Measurements from ENCODE around the gene AIG1.
"Not testable (repeated sequence)": the region's sequence is repeated elsewhere in the genome, so short reads cannot be mapped to it uniquely, and the experiment has no call there.

The AIG1 gene

DNA sequence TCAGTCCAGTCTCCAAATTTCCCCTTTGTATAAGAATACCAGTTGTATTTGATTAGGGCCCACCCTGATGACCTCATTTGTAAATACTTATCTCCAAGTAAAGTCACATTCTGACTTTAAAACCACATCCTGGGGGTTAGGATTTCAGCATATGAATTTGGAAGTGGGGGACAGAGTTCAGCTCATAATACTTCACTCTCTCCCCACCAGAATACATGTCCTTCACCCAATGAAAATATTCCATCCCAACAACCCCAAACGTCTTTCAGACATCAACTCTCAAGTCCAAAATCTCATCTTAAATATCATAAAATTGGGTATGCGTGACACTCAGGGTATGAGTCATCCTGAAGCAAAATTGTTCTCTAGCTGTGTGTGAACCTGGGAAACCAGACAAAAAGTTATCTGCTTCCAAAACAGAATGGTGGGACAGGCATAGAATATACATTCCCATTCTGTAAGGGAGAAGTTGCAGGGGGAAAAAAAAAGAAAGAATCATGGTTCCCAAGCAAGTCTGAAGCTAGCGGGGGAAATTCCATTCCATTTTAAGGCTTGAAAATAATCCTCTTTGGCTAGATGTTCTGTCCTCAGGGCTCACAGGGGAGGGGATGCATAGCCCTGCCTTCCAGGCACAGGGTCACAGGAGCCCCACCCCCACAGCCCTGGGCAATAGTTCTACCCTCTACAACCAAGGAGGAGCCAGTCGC lies 275.9 kb downstream of the AIG1 start:
- DNase-seq = no peak

DNA sequence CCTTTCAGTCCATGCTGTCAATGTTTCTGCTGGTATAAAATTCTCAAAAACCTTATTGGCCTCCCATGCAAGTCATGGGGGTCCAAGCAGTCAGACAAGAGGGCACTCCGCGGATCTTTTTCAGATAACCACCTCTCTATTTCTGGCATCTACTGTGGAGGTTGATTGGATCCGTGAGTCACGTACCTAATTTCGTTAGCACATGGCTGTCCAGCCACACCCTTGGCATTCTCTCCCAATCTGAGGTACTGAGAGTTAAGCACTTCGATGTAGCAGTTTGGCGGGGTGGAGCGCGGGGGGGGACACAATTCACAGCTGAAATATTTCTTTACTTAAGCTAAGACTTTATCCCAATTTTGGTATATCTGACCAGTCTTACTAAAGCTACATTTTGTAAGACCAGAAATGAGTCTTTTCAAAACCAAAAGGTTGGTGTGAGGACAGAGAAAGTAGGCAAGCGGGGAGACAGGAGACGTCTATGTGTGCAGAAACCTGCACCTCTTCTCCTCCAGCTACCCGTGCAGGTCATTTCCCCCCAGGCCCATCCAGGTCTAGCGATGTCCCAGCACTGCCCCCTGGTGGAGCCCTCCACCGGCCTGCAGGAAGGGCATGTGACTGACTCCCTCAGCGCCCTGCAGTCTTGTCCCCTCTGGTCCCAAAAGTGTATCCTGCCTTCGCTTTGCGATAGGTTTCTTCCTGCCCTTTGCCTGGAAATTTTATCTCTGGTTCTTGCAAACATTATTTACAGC lies 276.7 kb downstream of the AIG1 start:
- peak; percentile 57 for DNase-seq

DNA sequence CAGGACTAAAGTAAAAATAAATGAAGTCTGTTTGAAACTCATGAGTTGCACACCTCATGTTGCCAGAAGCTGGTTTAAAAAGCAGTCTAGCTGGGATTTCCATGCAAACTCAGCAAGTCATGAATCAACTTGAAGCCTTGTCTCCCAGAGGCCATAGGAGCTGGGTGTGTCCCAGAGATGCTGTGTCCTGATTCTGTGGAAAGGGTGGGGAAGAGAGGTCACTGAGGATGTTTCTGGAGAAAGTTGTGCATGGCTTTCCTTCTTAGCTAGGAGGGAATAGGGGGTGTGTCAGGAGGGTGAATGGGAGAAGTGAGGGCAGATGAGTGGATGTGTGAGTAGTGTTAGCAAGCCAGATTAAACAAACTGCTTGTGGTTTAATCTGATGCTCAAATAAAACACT lies 278.5 kb downstream of the AIG1 start:
- no peak for DNase-seq

DNA sequence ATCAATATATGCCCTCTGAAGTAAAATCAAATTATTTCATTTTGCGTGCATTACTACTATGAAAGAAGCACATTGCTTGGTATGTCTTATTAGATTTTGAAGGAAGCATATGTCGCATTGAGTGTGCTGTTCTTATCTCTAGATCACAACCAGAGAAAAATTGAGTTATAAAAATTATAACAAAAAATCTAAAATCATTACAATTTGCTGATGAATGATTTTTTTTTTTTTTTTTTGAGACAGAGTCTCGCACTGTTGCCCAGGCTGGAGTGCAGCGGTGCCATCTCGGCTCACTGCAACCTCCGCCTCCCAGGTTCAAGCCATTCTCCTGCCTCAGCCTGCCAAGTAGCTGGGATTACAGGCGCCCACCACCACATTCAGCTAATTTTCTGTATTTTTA lies 284.8 kb downstream of the AIG1 start:
- DNase-seq = not testable (repeated sequence)

DNA sequence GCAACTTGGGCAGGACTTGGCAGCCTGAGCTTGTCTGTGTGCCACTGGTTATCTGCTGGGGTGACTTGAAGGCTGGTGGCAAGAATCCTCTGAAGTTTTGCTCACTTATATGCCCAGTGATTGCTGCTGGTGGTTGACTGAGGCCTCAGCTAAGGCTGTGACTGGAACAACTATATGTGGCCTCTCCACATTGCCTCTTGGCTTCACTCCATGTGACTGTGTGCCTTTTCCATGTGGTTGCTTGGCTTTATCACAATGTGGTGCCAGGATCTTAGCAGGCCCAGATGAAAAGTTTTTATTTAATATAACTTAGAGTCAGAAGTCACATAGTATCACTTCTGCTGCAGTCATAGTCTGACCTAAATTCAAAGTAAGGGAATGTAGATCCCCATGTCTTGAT lies 285.3 kb downstream of the AIG1 start:
- no peak for DNase-seq

DNA sequence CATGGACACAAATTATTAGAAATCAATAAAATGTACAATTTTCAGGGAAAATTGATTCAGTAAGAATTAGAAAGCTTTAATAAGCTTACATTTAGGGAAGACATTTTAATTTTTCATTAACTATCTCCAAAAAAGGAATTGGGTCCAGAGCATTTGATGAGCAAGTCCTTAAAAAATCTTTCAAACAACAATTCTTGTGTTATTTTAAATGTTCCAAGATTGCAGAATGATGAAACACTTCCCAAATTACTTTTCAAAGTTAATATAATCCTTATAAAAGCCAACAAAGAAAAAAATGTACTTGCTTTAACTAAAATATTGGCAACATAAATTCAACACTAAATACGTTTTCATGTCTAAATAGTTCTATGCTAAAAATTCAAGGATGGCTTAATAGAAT lies 287.8 kb downstream of the AIG1 start:
- DNase-seq = no peak

DNA sequence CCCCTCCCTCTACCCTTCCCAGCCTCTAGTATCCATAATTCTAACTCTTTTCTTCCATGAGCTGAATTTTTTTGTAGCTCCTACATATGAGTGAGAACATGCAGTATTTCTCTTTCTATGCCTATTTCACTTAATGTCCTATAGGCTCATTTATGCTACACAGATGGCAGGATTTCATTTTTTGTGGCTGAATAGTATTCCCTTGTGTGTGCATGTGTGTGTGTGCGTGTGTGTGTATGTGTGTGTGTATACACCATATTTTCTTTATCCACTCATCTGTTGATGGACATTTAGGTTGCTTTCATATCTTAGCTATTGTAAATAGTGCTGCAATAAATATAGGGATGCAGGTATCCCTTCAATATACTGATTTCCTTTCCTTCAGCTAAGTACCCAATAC lies 288.8 kb downstream of the AIG1 start:
- DNase-seq = no peak

DNA sequence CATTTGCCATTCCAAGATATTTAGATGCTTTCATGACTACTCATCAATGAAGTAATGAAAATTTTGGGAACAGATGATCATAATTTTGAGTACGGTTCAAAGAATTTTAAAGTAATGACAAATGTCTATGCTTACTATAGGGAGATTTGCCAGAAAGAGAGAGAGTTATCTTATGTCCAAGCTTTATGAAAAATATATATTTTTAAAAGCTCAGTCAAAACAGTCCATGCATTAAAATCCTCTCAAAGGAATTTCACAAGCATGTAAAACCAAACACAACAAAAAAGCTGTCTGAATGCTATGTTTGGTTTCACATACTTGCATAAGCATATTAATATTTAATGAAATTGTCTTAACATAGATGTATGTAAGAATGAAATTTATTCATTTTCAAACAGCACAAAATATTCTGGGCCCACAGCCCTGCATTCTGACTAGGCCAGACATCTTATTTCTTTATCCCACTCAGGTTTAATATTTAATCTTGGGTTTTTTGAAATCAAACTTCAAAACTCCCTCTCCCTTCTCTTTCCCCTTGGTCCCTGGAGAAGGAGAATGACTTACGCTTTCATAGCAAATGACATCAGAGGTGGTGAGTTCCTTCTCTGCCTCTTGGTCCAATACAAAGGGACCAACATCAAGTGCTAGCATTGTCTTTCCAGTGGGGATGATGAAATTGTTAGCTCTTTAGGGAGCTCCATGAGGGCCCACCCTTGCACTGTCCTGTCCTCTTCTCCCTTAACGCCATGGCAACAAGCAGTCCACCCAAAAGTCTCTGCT lies 295.6 kb downstream of the AIG1 start:
- no peak for DNase-seq

DNA sequence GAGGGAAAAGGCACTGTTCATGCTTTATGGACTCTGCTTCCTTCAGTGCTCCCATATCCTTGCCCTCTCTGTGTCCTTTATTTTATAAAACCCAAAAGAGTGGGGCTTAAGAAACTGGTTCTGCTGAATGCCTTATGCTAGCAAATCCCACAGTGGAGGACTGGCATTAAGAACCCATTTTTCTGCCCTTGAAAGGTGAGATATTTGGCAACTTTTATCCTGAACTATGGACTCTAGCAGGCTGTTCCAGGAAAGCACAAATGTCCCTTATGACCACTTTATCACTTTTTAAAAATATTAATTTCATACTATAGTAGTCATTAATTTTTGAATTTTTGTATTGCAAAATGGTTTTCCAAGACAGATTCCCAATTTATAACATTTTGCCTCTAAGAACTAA lies 296.5 kb downstream of the AIG1 start:
- DNase-seq = no peak

DNA sequence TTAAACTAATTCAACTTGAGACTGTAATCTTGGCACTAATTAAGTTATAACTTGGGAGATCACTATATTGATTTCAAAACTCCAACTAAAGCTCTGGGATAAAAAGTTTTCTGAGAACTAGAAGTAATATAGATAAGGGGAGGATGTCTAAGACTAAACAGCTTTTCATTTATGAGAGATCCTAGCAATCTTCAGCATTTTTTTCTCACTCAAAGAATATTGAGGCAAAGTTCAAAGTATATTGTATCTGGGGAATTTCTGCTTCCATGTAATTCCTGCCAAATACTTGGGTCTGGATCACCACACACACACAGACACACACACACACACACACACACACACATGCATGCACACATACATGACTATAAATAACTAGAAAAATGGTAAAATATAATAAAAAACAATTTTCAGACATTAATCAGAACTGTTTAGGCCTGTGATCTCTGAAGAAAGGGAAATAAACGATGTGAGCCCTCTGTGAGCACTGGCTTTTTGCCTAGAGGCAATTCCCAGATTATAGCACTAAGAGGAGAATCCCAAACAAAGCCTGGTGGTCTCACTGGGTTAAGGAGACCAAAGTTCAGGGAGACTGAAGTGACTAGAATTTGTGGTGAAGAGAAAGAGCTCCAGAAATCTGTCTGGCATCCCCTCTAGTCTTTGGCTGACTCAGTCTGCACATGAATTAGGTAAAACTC lies 297.0 kb downstream of the AIG1 start:
- DNase-seq = no peak

DNA sequence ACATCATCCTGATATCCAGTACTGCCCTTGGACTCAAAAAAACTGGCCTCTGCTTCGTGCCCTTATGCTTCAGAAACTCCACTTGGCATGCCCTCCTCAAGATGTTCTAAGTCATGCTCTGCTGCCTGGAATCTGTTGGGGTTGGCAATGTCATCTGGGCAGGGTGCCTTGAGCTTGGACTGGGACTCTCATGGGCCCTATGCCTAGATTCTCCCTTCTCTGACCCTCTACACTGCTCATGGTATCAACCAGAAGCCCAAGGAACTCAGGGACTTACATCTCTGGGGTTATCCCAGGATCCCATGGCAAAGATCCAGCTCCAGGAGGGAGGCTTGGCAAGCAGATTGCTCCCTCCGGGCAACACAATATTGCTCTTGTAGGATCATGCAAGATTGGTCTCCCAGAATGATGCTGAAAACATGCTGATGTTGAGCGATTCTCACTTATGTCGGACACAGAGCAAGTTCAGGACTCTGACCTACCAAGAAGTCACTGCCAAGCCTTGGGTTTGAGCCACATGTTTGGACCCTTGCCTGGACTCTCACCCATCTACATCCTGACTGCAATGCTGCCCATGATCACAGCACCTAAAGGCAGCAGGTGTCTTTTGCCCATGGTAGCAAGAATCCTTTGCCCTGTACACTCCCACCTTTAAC lies 301.0 kb downstream of the AIG1 start:
- no peak for DNase-seq

DNA sequence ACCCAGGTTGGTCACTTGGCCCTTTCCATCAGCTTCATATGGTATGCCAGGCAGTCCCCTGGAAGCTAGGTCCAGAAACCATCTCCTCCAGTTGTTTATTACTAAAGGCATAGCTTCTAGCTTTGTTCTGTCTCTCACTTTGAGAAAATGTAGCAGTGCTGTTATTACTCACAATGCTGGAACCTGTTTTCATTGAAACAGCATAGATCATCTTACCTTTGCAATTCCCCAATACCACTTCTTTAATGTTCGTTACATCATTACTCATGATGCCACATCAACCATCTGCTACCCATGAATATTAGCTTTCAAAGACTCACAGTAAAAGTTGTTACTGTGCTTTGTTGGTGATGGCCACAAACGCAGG lies 301.5 kb downstream of the AIG1 start:
- no peak for DNase-seq

DNA sequence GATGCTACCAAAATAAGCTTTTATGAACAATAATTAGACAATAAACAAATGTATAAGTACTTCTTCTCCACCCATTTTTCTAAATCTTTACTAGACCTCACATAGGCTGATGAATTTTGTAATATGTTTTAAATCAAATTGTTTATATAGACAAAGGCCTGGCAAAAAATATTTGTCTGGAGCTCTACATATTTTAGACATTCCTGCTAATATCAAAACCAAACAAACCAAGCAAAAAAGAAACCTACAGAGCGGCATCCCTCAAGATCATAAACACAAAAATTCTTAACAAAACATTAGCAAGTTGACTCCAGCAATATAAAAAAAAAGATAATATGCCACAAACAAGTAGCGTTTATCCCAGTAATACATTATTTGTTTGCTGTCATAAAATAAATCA lies 302.6 kb downstream of the AIG1 start:
- DNase-seq = no peak

DNA sequence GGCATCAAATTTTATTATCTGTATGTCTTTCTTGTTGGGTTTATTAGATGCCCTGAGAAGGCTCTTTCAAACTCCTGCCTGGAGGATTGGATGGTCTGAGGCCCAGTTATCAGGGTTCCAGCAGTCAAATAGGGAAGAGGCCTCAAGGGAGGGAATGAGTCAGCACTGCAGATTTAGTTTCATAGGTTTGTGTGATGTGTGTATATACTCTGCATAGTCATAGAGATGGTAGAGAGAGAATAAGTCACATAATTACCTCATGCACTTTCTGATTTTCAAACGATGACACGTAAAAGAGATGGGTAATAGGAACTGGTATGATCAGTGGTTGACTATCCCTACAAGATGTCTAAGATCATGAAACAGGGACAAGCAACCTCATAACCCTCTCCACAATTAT lies 307.7 kb downstream of the AIG1 start:
- DNase-seq = no peak

DNA sequence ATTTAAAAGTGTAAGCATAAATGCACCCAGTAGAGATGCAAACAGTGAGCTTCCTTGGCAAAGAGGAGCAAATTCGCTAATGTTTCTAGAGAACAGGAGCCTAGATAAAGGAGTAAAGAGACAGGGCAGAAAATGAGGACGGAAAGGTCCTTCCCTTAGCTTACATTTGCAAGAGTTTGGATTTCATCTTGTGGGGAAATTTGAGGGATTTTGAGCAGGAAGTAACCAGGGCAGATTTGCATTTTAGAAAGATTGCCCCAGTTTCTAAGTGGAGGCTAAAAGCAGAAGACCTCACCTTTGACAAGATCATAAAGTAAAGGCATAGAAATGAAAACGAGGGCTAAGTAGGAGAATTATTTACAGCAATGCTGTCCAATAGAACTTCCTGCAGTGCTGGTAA lies 309.3 kb downstream of the AIG1 start:
- DNase-seq = no peak

DNA sequence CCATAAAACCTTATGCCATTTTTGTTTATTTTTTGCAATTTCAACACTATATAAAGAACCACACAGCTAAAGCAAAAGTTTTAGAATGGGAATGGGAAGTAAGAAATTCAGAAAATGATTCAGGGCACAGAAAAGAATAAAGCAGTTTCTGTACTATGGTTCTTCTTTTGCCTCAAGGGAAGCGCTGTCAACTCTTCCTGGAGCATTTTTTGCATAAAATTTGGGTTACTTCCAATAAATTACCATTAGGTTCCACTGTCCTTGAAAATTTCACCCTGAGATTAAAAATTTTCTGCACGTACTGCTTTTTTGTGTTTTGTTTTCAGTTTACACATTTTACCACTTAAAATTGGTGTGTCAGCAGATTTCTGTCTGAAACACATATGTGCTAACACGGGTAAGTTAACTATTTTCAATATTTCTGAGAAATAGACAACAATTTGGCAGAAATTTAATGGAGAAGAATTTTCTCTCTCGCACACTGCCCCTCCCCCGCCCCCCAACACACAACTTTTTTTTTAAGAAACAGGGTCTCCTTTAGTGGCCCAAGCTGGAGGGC lies 310.2 kb downstream of the AIG1 start:
- DNase-seq = no peak

DNA sequence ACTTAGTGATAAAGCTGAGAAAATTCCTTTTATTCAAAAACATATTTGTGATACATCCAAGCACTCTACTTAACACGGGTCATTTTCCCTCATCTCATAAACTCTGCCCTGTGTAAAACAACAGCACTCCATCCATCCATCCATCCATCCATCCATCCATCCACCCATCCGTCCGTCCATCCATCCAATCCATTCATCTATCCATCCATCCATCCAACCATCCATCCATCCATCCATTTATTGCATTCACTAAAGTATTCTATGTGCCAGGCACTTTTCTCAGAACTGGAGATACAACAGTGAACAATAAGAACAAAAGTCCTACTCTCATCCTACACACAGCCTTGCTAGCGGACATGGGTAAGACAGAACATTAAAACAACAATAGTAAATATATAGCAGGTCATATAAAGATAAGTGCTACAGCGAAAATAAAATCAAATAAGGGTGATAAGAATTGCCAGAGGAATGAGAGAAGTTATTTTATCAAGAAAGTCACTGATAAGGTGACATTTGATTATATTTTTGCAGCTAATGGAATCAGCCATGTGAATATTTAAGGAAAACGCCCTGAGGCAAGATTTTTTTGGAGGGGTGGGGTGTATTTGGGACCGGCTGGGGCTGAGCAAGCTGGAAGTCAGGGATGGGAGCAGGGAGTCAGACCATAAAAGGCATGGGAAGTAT lies 311.7 kb downstream of the AIG1 start:
- DNase-seq = no peak

DNA sequence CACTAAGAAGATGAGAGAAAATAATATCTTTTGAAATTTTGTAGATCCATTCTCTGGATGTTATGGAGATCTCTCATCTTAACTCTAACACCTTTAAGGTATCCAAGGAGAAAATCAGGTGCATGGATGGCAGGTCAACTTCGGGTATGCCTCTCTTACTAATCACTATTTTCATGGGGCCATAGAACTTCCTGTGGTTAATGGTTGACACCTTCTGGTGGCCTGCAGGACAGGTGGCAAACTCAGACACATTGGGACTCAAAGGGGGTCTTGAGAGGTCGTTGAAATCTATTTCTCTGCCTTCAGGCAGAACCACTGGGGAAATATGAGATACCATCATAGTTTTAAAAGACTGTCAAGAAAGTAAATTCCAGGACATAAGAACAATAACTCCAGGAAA lies 313.3 kb downstream of the AIG1 start:
- DNase-seq = peak; percentile 24

DNA sequence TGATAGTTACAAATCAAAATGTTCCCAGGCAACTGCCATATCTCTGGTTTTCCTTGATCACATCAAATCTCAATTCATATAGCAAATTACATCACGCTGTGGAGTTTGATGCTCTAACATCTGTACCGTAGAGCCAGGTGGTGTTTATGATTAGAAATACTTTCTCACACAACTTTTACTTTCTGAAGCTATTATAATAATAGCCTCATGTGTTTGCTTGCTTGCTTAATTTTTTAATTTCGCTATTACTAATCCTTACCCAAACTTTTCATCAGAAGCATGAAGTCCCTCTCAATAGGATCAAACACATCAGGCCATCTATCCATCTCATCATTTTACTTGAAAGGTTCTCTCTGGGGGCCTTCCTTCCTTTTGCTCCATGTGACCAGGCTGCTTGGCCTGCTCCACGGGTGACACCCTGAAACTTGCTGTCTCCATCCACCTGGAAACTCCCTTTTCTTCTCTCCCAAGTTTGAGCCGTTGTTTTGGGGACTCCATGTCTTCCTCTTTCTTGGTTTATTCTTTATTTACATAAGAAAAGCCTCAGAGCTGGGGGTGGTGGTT lies 314.4 kb downstream of the AIG1 start:
- DNase-seq = no peak

DNA sequence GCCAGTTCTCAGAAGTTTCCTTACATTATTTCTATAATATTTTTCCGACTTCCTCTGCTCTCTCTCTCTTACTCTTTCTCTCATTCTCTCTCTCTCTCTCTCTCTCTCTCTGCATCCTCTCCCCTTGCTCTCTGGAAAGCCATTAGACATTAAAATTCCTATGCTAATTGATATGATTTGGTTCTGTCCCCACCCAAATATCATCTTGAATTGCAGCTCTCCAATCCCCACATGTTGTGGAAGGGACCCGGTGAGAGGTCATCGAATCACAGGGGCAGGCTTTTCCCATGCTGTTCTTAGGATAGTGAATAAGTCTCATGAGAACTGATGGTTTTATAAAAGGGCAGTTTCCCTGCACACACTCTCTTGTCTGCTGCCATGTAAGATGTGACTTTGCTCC lies 315.7 kb downstream of the AIG1 start:
- no peak for DNase-seq

DNA sequence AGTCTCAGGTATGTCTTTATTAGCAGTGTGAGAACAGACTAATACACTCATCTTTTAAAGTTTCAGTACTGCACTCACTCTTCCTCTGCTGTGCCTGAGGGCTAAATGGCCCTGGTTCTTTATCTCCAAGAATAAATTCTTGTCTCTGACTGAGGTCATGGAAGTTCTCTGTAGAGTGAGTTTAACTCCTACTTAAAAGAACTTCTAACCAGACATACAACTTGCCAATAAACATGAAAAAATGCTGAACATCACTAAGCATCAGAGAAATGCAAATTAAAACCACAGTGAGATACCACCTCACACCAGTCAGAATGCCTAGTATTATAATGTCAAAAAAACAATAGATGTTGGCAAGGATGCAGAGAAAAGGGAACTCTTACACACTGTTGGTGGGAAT lies 316.2 kb downstream of the AIG1 start:
- no peak for DNase-seq

DNA sequence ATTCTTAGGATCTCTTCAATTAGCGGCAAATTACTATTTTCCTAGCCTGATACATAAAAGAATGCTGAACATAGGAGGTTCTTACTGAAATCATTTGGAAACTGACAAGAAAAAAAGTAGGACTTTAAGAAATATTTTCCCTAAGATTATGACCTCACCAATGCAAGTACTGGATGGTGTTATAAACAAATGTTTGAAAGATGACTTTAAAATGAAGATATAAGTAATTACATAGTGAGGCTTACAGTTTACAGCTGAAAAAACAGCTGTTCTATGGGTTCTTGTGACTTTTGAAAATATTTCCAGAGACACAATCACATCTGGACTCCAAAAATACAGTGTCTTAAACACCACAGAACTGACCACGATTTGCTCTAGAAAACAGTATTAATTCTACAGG lies 324.9 kb downstream of the AIG1 start:
- no peak for DNase-seq

Measured in NCI-H82 (cell line).